ENCODE results near the gene ZBTB7C. TPM values are rescaled to one million over a fixed set of nuclear protein-coding genes. Genes with fewer than 3 reads are reported as not detected.

Gene ZBTB7C
- total and polyA plus RNA-seq, 2 of the 4 experiments (the other 2 are of a cell fraction): not detected

DNA sequence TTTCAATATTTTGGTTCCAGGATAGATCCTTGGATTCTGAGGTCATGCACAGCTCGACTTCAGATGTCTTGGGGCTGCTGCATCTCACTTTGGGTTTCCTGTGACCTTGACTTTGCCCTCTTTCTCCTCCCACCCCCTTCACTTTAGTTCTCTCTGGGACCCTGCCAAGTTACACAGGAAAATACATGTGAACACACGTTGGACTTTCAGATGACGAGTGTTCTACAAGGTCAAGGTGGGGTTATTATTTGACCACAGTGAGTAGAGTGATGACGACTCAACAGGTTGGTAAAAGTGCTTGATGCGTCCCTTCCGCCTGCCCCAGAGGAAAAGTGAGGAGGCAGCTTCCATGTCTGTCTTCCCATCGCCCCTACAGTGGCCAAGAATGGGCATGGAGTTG is 356.3 kb downstream of the ZBTB7C start:
- DNase-seq: no peak
- H3K79me1 ChIP-seq (ENCODE audit: low read depth in 1 of 2, low read length in 2 of 2): no peaks in the 10 kb centered on the region
- H4K20me1 ChIP-seq (ENCODE audit: insufficient read depth, low read length): no peaks in the 10 kb centered on the region
- H2AFZ ChIP-seq (replicated peaks; ENCODE audit: low read length, poor library complexity): no peak overlapping the region
- H3K4me2 ChIP-seq (ENCODE audit: low read depth, low read length): no peak overlapping the region
- CTCF ChIA-PET: no interaction called here
- H3K27ac ChIP-seq (ENCODE audit: insufficient read depth, low read length): no peak overlapping the region
- no peak overlapping the region for H4K91ac ChIP-seq (ENCODE audit: insufficient read depth, low read depth, low read length)
- H2BK15ac ChIP-seq (ENCODE audit: low read depth, low read length): no peak overlapping the region
- dilution Hi-C loops (cut with HindIII; ENCODE audit: low sequenced_read_pairs, unreplicated experiment) (no loop called here), intact Hi-C loops (cut with micrococcal nuclease) (no loop called here), in situ Hi-C loops (cut with MboI; ENCODE audit: low sequenced_read_pairs) (no loop called here)
- no peaks in the 10 kb centered on the region for H3K9me3 ChIP-seq (ENCODE audit: control insufficient read depth, insufficient read depth, low read length)
- POLR2A ChIA-PET (ENCODE audit: unreplicated experiment): no interaction called here
- H3K18ac ChIP-seq (ENCODE audit: low read depth, low read length): no peak overlapping the region
- no peak overlapping the region for H2AK9ac ChIP-seq (replicated peaks; ENCODE audit: low read depth, low read length, poor library complexity)
- H3K9ac ChIP-seq (ENCODE audit: low read depth, low read length): no peak overlapping the region
- no peaks in the 10 kb centered on the region for H3K9me1 ChIP-seq (ENCODE audit: insufficient read depth, low read length)
- H3K27me3 ChIP-seq (ENCODE audit: control insufficient read depth, insufficient read depth, low read length): peaks cover 9% of the 10 kb centered on the region
- no peak overlapping the region for H4K5ac ChIP-seq (ENCODE audit: low read depth, low read length)
- H3K4me3 ChIP-seq (ENCODE audit: insufficient read depth, low read depth, low read length): no peak overlapping the region
- H4K8ac ChIP-seq (ENCODE audit: low read depth in 2 of 2, low read length in 2 of 2): no peak overlapping the region
- H3K14ac ChIP-seq (replicated peaks; ENCODE audit: low read depth, low read length): no peak overlapping the region
- H3K23ac ChIP-seq (ENCODE audit: low read depth, low read length): no peak overlapping the region
- H3K4me1 ChIP-seq (ENCODE audit: control insufficient read depth, insufficient read depth, low read length): no peaks in the 10 kb centered on the region
- WGBS, 2 experiments (ENCODE audit: extremely low coverage in 2 of 2, insufficient read length in 1 of 2): 56% methylated on average over 5 of the region's 7 CpGs; no CpG with 5 or more reads in 1 of the 2 experiments
- H3K36me3 ChIP-seq (ENCODE audit: control insufficient read depth, insufficient read depth, low read length): no peaks in the 10 kb centered on the region
- no peak overlapping the region for H3K4ac ChIP-seq (ENCODE audit: low read depth, low read length)
- no peak for ATAC-seq (ENCODE audit: low read depth)
- TF ChIP-seq, protein P1, sequence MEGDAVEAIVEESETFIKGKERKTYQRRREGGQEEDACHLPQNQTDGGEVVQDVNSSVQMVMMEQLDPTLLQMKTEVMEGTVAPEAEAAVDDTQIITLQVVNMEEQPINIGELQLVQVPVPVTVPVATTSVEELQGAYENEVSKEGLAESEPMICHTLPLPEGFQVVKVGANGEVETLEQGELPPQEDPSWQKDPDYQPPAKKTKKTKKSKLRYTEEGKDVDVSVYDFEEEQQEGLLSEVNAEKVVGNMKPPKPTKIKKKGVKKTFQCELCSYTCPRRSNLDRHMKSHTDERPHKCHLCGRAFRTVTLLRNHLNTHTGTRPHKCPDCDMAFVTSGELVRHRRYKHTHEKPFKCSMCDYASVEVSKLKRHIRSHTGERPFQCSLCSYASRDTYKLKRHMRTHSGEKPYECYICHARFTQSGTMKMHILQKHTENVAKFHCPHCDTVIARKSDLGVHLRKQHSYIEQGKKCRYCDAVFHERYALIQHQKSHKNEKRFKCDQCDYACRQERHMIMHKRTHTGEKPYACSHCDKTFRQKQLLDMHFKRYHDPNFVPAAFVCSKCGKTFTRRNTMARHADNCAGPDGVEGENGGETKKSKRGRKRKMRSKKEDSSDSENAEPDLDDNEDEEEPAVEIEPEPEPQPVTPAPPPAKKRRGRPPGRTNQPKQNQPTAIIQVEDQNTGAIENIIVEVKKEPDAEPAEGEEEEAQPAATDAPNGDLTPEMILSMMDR (conservative IDR thresholded peaks at IDR 0.05; ENCODE audit: low read depth, low read length): no peak
- TF ChIP-seq POLR2A (IDR thresholded peaks at IDR 0.05; ENCODE audit: low read depth, low read length) (no peak), MAFK (IDR thresholded peaks at IDR 0.05; ENCODE audit: low read depth, low read length) (no peak), FOS (IDR thresholded peaks at IDR 0.05; ENCODE audit: low read depth, low read length) (no peak), SMC3 (IDR thresholded peaks at IDR 0.05; ENCODE audit: low read depth, low read length) (no peak), RCOR1 (IDR thresholded peaks at IDR 0.05; ENCODE audit: insufficient replicate concordance, low read length) (no peak), RAD21 (IDR thresholded peaks at IDR 0.05; ENCODE audit: low read length) (no peak), RFX5 (IDR thresholded peaks at IDR 0.05; ENCODE audit: low read depth, low read length) (no peak), MAZ (IDR thresholded peaks at IDR 0.05; ENCODE audit: borderline replicate concordance, low read depth, low read length) (no peak), NFE2L2 (IDR thresholded peaks at IDR 0.05; ENCODE audit: low read depth, low read length) (no peak), MXI1 (IDR thresholded peaks at IDR 0.05; ENCODE audit: borderline replicate concordance, low read depth, low read length) (no peak), BHLHE40 (IDR thresholded peaks at IDR 0.05; ENCODE audit: low read depth, low read length) (no peak), CEBPB (IDR thresholded peaks at IDR 0.05; ENCODE audit: low read depth, low read length) (no peak), CHD1 (IDR thresholded peaks at IDR 0.05; ENCODE audit: low read depth, low read length) (no peak)
- TF ChIP-seq, protein P2, sequence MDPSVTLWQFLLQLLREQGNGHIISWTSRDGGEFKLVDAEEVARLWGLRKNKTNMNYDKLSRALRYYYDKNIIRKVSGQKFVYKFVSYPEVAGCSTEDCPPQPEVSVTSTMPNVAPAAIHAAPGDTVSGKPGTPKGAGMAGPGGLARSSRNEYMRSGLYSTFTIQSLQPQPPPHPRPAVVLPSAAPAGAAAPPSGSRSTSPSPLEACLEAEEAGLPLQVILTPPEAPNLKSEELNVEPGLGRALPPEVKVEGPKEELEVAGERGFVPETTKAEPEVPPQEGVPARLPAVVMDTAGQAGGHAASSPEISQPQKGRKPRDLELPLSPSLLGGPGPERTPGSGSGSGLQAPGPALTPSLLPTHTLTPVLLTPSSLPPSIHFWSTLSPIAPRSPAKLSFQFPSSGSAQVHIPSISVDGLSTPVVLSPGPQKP (IDR thresholded peaks at IDR 0.05; ENCODE audit: borderline replicate concordance, low read depth, low read length): no peak
- TF ChIP-seq, protein P3, sequence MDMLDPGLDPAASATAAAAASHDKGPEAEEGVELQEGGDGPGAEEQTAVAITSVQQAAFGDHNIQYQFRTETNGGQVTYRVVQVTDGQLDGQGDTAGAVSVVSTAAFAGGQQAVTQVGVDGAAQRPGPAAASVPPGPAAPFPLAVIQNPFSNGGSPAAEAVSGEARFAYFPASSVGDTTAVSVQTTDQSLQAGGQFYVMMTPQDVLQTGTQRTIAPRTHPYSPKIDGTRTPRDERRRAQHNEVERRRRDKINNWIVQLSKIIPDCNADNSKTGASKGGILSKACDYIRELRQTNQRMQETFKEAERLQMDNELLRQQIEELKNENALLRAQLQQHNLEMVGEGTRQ (IDR thresholded peaks at IDR 0.05; ENCODE audit: low read depth, low read length): no peak
- no peak overlapping the region for H2BK120ac ChIP-seq (ENCODE audit: low read depth, low read length)
- H2BK20ac ChIP-seq (ENCODE audit: low read depth, low read length): no peak overlapping the region
- no peak overlapping the region for H3K56ac ChIP-seq (ENCODE audit: extremely low read depth, insufficient read depth, low read length)
- no peak overlapping the region for H2BK5ac ChIP-seq (ENCODE audit: low read depth, low read length, poor library complexity, severe bottlenecking)
- no peak overlapping the region for H2AK5ac ChIP-seq (ENCODE audit: low read depth, low read length)
- no TSS peak for BruUV-seq (replicated peaks)
